K562 (cell line): ENCODE measurements around the gene STK11. TPM values are rescaled to one million over a fixed set of nuclear protein-coding genes. Genes with fewer than 3 reads are reported as not detected.

Experiments
- AFF1 ChIP-seq, 2 experiments: fragments of 450-650 bp; IDR thresholded peaks; 2 replicates each; pipeline ENCODE4 v1.6.1; 2018; ENCODE audit warnings: mild to moderate bottlenecking in 2 of 2, low read depth in 1 of 2; ENCODE audit not compliant: partially characterized antibody in 2 of 2
- DIDO1 ChIP-seq: fragments of 450-650 bp; IDR thresholded peaks from 2 replicates; pipeline ENCODE4 v1.6.1; 2016; ENCODE audit warnings: low read depth, missing biosample characterization, missing genetic modification characterization
- E2F6 ChIP-seq, 2 experiments: IDR thresholded peaks; 2 replicates each; pipeline ENCODE4 v1.6.1; 2011; ENCODE audit warnings: borderline replicate concordance in 1 of 2, control low read depth in 1 of 2, low read depth in 1 of 2, low read length in 1 of 2, mild to moderate bottlenecking in 1 of 2, mixed read lengths in 1 of 2, moderate library complexity in 1 of 2; ENCODE audit not compliant: insufficient read depth in 1 of 2, insufficient read length in 1 of 2, poor library complexity in 1 of 2, severe bottlenecking in 1 of 2; ENCODE audit errors: extremely low read depth in 1 of 2
- GABPB1 ChIP-seq: sonication (generic); formaldehyde crosslinking; IDR thresholded peaks from 2 replicates; pipeline ENCODE4 v1.8.0; 2022; ENCODE audit warnings: mild to moderate bottlenecking, missing genetic modification reagents
- HMG20A ChIP-seq: fragments of 450-650 bp; formaldehyde crosslinking; conservative IDR thresholded peaks from 2 replicates; pipeline ENCODE4 v1.4.0; 2020; ENCODE audit warnings: mild to moderate bottlenecking, mixed read lengths
- KLF6 ChIP-seq: fragments of 250-450 bp; sonication (Bioruptor Pico); IDR thresholded peaks from 2 replicates; pipeline ENCODE4 v1.4.0; 2020; ENCODE audit warnings: mild to moderate bottlenecking, moderate library complexity, borderline replicate concordance
- NCOR1 ChIP-seq: fragments of 450-650 bp; IDR thresholded peaks from 2 replicates; pipeline ENCODE4 v1.6.1; 2016; ENCODE audit warnings: mild to moderate bottlenecking, moderate library complexity
- PRMT5 ChIP-seq: sonication (generic); formaldehyde crosslinking; IDR thresholded peaks from 2 replicates; pipeline ENCODE4 v1.5.0; 2020; ENCODE audit warnings: missing genetic modification reagents
- RBM25 ChIP-seq: fragments of 200-400 bp; formaldehyde crosslinking; IDR thresholded peaks from 2 replicates; pipeline ENCODE4 v1.6.1; 2018; ENCODE audit warnings: low read length, low read depth, moderate library complexity; ENCODE audit not compliant: severe bottlenecking
- RFX1 ChIP-seq: fragments of 450-650 bp; IDR thresholded peaks from 2 replicates; pipeline ENCODE4 v1.6.1; 2016; ENCODE audit warnings: mild to moderate bottlenecking, moderate library complexity
- SMARCB1 ChIP-seq: IDR thresholded peaks from 2 replicates; pipeline ENCODE4 v1.6.1; 2011; ENCODE audit warnings: improper control_type of control experiment, low read depth; ENCODE audit not compliant: insufficient read length
- SRF ChIP-seq, 2 experiments: fragments of 250-450, 450-650 bp in 1 of 2; sonication (Bioruptor Pico) in 1 of 2; sonication (generic) in 1 of 2; formaldehyde crosslinking; IDR thresholded peaks; 2 replicates each; pipeline versions ENCODE4 v1.5.0 to v1.5.1; 2020 to 2022; ENCODE audit warnings: mild to moderate bottlenecking in 1 of 2, missing genetic modification reagents in 1 of 2
- ZNF311 ChIP-seq: fragments of 250-450 bp; sonication (Bioruptor Pico); IDR thresholded peaks from 2 replicates; pipeline ENCODE4 v1.4.0; 2020; ENCODE audit warnings: mild to moderate bottlenecking, moderate library complexity
- ZNF316 ChIP-seq: fragments of 450-650 bp; IDR thresholded peaks from 2 replicates; pipeline ENCODE4 v1.6.1; 2016
- ZNF57 ChIP-seq: fragments of 450-650 bp; formaldehyde crosslinking; IDR thresholded peaks from 2 replicates; pipeline ENCODE4 v1.4.0; 2020; ENCODE audit warnings: mild to moderate bottlenecking, moderate library complexity
- ZNF75A ChIP-seq: fragments of 450-650 bp; formaldehyde crosslinking; IDR thresholded peaks from 2 replicates; pipeline ENCODE4 v1.4.0; 2020; ENCODE audit warnings: mild to moderate bottlenecking
- polyA plus RNA-seq, 8 experiments: library from polyadenylated mRNA; depleted of rRNA in 4 of 8; stranded (reverse) in 5 of 8; unstranded in 3 of 8; fragments of >200 nt; fragmentation: Nextera tagmentation in 2 of 8; fragmentation: Illumina TruSeq in 1 of 8; extraction: Ambion mirVana in 2 of 8; extraction: Trizol in 1 of 8; gene quantifications; 2 replicates each; pipeline versions ENCODE4 v1.2.1 to v1.2.3, GENCODE V29; 2011 to 2014; ENCODE audit warnings: inconsistent platforms in 1 of 8, missing spikeins in 1 of 8
- total RNA-seq, 7 experiments: library from RNA; depleted of rRNA in 6 of 7; stranded (reverse); fragments of >200 nt in 6 of 7; fragmentation: Illumina TruSeq in 2 of 7; extraction: Trizol in 2 of 7; gene quantifications; 2 replicates each; pipeline versions ENCODE4 v1.2.1 to v1.2.3, GENCODE V29; 2011 to 2021; ENCODE audit warnings: low replicate concordance in 1 of 7
- TF ChIP-seq, protein P1 (sequence below): fragments of 450-650 bp; formaldehyde crosslinking; IDR thresholded peaks from 2 replicates; pipeline ENCODE4 v1.4.0; 2020; ENCODE audit warnings: mild to moderate bottlenecking, moderate library complexity
- TF ChIP-seq, protein P2 (sequence below): sonication (generic); formaldehyde crosslinking; IDR thresholded peaks from 2 replicates; pipeline ENCODE4 v1.8.1; 2022; ENCODE audit warnings: missing genetic modification reagents
- TF ChIP-seq, protein P3 (sequence below): sonication (generic); formaldehyde crosslinking; IDR thresholded peaks from 2 replicates; pipeline ENCODE4 v1.8.1; 2023; ENCODE audit warnings: mild to moderate bottlenecking, missing genetic modification reagents

STK11 gene
- total and polyA plus RNA-seq, 9 of the 15 experiments (the other 6 are each of a cell fraction or from before 2014, with no cell fraction given) = 0.15 to 96.5 (median 31.7) TPM

- TF ChIP-seq GABPB1 (CRISPR knock-in tag) (peak; percentile 71), DIDO1 (tag) (no peak), ZNF57 (CRISPR knock-in tag) (no peak), ZNF75A (no peak), NCOR1 (no peak), E2F6 (IDR thresholded peaks at IDR 0.05; ENCODE audit: borderline replicate concordance in 1 of 2, extremely low read depth in 1 of 2, insufficient read depth in 1 of 2, insufficient read length in 1 of 2, low read depth in 1 of 2, low read length in 1 of 2, poor library complexity in 1 of 2, severe bottlenecking in 1 of 2) (peak; percentile 36 to 73), AFF1 (IDR thresholded peaks at IDR 0.05; ENCODE audit: low read depth in 1 of 2, partially characterized antibody in 2 of 2) (peak in 1 of 2 experiments; percentile 96), PRMT5 (CRISPR knock-in tag) (no peak), RFX1 (no peak), HMG20A (CRISPR knock-in tag) (no peak), RBM25 (no peak), SMARCB1 (no peak), SRF (CRISPR knock-in tag; IDR thresholded peaks at IDR 0.05) (peak in 1 of 2 experiments; percentile 88; a peak in 2 of 4 replicates), KLF6 (CRISPR knock-in tag) (no peak), ZNF311 (CRISPR knock-in tag) (no peak), ZNF316 (no peak)
- TF ChIP-seq, protein P1, sequence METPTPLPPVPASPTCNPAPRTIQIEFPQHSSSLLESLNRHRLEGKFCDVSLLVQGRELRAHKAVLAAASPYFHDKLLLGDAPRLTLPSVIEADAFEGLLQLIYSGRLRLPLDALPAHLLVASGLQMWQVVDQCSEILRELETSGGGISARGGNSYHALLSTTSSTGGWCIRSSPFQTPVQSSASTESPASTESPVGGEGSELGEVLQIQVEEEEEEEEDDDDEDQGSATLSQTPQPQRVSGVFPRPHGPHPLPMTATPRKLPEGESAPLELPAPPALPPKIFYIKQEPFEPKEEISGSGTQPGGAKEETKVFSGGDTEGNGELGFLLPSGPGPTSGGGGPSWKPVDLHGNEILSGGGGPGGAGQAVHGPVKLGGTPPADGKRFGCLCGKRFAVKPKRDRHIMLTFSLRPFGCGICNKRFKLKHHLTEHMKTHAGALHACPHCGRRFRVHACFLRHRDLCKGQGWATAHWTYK = peak; percentile 67; the same call in 1 of the 2 replicates
- TF ChIP-seq, protein P2, sequence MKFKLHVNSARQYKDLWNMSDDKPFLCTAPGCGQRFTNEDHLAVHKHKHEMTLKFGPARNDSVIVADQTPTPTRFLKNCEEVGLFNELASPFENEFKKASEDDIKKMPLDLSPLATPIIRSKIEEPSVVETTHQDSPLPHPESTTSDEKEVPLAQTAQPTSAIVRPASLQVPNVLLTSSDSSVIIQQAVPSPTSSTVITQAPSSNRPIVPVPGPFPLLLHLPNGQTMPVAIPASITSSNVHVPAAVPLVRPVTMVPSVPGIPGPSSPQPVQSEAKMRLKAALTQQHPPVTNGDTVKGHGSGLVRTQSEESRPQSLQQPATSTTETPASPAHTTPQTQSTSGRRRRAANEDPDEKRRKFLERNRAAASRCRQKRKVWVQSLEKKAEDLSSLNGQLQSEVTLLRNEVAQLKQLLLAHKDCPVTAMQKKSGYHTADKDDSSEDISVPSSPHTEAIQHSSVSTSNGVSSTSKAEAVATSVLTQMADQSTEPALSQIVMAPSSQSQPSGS = no peak
- TF ChIP-seq, protein P3, sequence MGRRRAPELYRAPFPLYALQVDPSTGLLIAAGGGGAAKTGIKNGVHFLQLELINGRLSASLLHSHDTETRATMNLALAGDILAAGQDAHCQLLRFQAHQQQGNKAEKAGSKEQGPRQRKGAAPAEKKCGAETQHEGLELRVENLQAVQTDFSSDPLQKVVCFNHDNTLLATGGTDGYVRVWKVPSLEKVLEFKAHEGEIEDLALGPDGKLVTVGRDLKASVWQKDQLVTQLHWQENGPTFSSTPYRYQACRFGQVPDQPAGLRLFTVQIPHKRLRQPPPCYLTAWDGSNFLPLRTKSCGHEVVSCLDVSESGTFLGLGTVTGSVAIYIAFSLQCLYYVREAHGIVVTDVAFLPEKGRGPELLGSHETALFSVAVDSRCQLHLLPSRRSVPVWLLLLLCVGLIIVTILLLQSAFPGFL (CRISPR knock-in tag) = no peak
Observed at GRCh38 chr19:1241417-1242095, 36.0 kb downstream of the STK11 start, which contains the start of gene ATP5F1D (continued).
